ENCODE results near the gene CSNK2B.

DNA sequence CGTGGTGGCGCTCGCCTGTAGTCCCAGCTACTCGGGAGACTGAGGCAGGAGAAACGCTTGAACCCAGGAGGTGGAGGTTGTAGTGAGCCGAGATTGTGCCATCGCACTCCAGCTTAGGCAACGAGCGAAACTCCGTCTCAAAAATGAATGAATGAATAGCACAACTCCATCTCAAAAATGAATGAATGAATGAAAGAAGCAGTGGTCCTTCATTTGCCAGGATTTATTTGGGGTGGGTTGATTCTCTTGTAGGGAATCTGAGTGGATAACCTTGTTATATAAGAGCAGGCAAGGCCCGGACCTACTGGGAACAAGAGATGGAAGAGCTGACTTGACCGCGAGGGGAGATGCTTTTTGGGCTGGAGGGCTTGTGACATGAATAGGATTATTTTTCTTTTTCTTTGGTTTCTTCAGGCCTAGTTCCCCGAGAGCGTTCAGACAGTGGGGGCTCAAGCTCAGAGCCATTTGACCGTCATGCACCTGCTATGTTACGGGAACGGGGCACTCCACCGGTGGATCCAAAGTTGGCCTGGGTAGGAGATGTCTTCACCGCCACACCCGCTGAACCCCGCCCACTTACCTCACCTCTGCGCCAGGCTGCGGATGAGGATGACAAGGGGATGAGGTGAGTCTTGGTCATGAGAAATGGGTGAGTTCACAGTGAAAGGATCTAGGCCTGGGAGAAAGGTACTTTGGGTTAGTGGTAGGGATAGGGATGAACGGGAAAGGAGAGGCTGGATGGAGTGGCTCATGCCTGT, 35.5 kb upstream of the CSNK2B start:
- TF ChIP-seq, protein P1, sequence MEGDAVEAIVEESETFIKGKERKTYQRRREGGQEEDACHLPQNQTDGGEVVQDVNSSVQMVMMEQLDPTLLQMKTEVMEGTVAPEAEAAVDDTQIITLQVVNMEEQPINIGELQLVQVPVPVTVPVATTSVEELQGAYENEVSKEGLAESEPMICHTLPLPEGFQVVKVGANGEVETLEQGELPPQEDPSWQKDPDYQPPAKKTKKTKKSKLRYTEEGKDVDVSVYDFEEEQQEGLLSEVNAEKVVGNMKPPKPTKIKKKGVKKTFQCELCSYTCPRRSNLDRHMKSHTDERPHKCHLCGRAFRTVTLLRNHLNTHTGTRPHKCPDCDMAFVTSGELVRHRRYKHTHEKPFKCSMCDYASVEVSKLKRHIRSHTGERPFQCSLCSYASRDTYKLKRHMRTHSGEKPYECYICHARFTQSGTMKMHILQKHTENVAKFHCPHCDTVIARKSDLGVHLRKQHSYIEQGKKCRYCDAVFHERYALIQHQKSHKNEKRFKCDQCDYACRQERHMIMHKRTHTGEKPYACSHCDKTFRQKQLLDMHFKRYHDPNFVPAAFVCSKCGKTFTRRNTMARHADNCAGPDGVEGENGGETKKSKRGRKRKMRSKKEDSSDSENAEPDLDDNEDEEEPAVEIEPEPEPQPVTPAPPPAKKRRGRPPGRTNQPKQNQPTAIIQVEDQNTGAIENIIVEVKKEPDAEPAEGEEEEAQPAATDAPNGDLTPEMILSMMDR (IDR thresholded peaks at IDR 0.05) = no peak
- no peak for TF ChIP-seq EZH2phosphoT487 (IDR thresholded peaks at IDR 0.05)
- TF ChIP-seq EZH2 (IDR thresholded peaks at IDR 0.05) = no peak
